HG03342 (cell line): ENCODE measurements around the gene RBM17.
"Not testable (repeated sequence)": the region's sequence is repeated elsewhere in the genome, so short reads cannot be mapped to it uniquely, and the experiment has no call there.

Experiments used
- ATAC-seq: cut with Tn5 transposase; IDR thresholded peaks from one replicate; pipeline ENCODE4 v1.9.1; 2021; ENCODE audit warnings: mild to moderate bottlenecking, moderate library complexity; ENCODE audit not compliant: unreplicated experiment

RBM17 gene

DNA sequence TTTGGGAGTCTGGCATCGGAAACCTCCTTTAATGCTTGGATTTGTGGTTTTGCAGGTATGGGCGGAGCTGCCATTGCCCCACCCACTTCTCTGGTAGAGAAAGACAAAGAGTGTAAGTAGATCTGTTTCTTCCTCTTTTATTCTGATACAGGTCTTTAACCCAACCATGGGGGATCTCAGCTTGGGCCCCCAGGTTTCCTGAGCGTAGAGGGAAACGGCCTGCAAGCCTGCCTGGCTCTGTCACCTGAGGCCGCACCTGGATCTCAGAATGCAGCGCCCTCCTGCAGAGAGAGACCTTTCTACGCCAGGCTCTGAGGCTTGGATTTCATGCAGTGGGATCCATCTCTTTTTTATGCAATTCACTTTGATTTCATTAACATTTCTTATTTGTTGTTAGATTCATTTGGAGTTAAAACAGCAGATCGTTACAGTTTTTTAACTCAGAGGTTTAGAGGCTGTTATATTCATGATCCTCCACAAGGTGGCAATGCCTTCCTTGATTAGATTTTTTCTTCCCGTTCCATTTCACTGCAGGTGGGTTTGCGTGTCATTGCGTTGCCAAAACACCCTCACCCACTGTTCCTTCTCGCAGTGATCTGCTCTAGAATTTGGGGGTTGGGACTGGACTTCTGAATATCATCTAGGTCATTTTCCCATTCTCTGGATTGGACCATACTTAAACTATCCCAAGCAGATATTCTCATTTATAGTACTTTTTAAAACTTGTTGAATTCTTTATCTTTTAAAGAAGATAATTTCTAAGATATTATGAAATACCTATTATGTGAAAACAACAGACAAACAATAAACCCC is 20.0 kb downstream of the RBM17 start:
- no peak for ATAC-seq

DNA sequence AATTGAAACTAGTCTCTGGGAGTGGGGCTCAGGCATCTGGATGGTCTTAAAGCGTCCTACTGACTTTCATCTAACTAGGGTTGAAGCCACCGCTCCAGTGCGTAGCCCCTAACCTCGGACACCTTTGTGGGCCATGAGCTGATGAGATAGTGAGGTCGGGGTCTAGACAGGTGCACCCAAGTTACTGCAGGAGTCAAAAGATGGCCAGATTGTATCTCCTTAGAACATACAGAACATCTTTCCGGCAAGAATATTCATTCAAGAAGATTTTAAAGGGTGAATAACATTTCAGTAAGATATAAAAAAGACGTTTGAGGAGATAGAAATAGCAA is 20.6 kb downstream of the RBM17 start:
- no peak for ATAC-seq

DNA sequence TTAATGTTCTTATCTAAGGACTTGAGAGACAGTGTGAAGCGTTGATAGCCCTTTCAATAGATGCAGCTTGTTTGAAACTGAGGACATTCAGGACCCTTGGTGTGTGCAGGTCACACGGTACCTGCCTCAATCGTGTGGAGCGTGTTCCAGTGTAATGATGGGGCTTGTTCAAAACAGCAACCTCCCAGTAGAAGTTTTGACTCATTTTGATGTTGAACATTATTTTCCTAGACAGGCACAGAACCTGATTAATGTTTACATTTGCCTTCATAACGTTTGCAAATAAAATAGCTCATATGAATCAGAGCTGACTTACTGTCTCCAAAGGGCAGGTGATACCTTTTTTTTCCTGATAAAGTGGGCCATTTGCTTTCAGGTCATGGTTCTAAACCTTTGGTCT is 21.3 kb downstream of the RBM17 start:
- ATAC-seq: no peak

DNA sequence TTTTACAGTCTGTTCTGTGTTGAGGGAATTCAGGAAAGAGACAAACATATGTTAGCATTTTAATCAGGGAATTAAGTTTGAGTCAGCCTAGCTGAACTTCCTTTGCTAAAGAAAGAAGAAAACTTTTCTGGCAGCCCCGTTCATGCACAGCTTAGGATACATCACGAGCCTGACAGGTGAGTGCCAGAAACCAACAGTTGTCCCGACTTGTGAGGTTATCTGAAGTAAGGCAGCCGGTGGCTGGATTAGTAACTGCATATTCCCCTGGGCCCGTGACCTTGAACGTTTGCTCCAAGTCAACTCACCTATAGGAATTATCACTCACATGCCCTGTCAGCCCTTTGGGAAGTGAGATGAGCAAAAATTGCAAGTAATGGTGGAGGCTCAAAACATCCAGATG is 24.1 kb downstream of the RBM17 start:
- no peak for ATAC-seq

DNA sequence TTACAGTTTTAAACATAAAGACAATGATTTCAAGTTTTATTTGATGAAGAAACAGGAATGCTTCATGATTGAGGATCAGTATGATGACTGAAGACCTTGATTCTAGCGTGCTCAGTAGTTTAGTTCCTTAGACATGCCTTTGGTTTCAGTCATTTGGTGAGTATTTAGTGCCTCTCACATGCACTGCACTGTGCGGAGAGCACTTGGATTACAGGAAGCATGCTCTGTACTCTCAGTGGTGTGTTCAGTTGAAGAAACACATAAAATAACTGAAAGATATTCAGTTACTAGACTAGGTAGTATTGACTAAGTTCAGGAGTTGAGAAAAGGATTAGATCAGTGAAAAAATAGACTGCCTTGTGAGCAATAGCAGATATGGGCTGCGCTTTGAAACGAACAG is 25.5 kb downstream of the RBM17 start:
- no peak for ATAC-seq

DNA sequence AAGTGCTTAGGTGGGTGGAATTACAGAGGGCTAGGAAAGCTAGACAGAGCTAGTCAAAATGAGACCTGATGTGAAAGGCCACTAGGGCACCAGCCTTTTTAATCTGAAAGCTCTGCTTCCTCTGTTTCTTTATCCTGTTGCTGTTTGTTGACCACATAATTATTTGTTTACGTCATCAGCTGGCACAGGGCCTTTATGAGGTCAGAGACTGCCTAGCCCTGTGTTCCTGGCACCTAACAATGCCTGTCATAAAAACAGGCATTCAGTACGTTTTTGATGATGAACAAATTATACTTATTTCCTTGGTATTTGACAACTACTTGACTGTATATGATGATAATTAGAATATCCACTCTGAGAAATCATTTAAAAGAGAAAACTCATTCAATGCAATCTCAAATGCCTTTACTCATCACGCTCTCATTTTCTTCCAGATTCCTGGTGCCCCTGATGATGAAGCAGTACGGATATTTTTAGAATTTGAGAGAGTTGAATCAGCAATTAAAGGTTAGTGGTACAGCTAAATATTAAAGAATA is 26.0 kb downstream of the RBM17 start:
- no peak for ATAC-seq

DNA sequence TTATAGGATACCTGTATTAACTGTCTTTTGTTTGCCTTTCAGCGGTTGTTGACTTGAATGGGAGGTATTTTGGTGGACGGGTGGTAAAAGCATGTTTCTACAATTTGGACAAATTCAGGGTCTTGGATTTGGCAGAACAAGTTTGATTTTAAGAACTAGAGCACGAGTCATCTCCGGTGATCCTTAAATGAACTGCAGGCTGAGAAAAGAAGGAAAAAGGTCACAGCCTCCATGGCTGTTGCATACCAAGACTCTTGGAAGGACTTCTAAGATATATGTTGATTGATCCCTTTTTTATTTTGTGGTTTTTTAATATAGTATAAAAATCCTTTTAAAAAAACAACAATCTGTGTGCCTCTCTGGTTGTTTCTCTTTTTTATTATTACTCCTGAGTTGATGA is 26.6 kb downstream of the RBM17 start:
- ATAC-seq: no peak

DNA sequence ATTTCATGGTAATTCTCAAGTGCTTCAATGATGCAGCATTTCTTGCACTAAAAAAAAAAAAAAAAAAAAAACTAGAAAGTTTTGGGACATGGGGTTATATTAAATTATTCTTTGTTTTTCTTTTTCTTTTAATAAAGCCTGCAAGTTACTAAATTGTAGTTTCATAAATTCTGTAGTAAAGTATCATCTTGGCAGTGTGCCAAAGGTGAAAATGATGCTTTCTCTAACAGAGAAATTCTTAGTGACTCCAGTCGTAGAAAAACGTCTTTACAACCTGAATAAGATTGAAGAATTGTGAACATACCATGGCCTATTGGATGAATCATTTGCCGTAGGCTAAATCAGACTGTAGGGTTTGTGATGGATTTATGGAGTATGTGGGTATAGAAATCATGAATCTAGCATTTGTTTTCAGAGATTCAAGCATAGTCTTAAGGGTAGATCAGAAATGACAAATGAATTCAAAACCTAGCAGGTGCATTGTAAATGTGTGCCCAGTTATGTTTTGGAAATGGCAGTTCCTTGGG is 27.1 kb downstream of the RBM17 start:
- ATAC-seq: no peak

DNA sequence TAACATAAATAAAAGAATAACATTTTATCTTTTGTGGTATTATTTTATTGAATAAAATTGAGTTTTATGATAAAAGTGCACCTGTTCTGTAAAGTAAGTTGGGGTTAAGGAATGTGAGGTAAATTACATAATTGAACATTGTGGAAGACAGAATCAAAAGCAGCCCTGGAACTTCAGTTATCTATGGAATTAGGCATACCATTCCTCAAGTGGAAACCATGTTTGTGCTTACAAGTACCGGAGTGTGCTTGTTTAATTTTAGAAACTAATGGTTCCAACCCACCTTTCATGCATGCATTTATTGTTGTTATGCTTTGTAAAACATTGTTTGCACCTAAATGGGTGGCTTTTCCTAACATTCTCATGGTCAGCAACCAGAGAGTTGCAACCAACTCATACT is 28.0 kb downstream of the RBM17 start:
- no peak for ATAC-seq

DNA sequence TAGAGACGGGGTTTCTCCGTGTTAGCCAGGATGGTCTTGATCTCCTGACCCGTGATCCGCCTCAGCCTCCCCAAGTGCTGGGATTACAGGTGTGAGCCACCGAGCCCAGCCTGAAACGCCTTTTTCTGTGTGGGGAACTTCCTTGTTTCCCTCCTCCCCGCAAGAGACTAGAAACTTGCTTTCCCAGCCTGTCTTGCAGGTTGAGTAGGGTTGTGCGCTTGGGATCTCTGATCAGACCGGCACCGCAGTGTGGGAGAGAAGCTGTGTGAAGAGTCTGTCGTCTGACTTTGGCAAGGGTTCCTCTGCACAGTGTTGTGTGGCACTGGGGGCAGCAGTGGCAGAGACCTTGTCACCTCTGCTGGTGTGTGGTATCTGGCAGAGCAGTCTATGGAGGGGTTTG is 28.9 kb downstream of the RBM17 start:
- ATAC-seq: no peak

DNA sequence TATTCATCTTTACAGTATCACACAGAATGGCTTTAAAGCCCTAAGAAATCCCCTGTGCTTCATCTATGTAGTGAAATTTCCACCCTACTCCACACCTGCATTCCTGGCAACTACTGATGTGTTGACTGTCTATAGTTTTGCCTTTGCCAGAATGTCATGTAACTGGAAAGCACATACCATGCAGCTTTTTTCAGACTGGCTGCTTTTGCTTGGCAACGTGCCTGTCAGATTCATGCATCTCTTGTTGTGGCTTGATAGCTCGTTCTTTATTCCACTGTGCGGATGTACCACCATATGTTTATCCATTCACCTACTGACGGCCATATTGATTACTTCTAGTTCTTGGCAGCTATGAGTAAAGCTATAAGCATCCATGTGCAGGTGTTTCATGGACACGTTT is 30.6 kb downstream of the RBM17 start:
- no peak for ATAC-seq

DNA sequence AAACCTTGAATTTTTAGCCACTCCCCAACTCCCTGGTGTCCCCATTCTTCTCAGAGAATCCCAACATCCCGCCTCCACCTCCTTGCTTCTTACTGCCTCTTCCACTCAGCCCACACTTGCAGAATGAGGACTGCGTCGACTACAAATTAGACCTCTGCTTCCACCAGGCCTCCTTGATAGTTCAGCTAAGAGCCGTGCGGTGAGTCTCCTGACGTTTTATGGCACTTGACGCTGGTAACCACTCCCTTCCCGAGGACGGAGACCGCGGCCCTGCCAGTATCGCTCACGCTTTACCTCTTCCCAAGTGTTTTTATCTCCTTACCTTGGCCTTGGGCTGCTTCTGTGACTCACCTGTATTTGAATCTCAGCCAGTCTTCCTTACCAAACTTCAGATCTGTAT is 31.1 kb downstream of the RBM17 start:
- no peak for ATAC-seq

DNA sequence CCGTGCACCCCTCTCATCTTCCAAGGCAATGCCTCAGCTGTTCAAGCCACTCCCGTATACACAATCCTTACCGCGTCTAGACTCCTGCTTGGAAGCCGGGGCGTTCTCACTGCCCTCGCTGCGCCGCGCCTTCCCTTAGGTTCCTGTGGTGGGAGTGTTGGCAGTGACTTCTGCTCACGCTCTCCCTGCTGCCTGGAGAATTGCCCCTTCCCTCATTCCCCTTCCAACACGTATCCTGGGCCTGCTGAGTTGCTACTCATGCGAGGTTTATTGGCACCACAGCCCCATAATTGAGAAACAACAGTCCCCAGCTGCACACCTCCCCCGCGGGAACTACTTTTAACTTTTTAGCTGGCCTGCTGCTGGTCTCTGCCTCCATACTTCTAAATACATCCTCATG is 31.9 kb downstream of the RBM17 start:
- no peak for ATAC-seq

DNA sequence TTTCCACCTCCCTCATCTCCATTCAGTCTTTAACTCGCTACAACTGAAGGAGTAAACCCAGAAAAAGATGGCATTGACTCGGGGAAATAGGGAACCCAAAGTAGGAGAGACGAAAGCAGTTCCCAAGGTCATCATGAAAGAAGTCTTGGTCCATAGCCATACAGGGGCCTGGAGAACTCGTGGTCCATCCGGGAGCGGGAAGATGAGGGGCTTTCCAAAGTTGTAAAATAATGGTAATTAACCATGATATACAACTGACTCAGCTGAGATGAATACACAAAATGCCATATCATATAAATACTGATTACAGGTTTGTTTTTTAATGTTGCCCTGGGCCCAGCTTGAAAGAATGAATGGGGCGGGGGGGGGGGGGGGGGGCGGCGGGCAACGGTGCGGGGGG is 32.3 kb downstream of the RBM17 start:
- ATAC-seq: no peak

DNA sequence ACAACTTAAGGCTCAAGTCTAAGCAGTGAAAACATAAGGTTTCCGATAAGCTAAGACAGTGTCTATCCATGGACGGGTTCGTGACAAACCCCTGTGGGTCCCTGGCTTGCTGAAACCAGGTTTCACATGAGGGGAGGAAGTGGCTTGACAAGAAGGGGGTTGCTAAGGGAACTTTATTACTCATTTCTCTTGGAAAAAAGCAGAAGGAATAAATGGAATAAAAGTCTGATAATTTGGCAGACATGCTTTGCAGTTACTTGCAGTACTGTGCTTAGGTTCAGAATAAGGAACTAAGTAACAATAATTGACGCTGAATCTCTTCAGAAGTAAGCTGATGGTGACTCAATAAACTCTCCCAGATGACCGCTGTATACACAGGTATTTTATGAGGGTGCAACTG is 34.7 kb downstream of the RBM17 start:
- no peak for ATAC-seq

DNA sequence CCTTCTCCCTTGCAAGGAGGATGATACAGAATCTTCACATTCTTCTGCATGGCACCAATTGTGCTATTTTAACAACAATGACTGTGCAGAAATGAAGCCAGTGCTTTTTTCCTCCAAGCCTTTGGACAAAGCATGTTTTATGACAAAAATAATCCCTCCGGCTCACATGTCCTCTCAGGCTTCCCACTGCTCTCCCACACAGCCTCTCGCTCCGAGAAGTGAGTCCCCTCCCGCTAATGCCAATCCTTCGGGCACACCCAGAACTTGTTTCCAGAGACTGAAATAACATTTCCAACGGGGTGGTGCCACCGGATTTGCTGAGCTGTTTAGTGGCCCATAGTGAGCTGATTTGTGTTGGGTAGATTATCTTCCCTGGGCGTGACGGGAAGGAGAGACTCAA is 35.8 kb downstream of the RBM17 start:
- ATAC-seq: no peak

DNA sequence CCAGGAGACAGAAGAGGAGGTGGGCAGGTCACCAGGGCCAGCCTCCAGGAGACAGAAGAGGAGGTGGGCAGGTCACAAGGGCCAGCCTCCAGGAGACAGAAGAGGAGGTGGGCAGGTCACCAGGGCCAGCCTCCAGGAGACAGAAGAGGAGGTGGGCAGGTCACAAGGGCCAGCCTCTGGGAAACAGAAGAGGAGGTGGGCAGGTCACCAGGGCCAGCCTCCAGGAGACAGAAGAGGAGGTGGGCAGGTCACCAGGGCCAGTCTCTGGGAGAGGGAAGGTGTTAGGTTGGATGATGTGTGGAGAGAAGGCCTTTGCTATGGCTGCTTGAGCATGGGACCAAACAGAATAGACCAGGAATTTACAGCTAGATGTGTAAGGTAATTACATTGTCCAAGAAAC is 38.6 kb downstream of the RBM17 start:
- ATAC-seq: not testable (repeated sequence)

DNA sequence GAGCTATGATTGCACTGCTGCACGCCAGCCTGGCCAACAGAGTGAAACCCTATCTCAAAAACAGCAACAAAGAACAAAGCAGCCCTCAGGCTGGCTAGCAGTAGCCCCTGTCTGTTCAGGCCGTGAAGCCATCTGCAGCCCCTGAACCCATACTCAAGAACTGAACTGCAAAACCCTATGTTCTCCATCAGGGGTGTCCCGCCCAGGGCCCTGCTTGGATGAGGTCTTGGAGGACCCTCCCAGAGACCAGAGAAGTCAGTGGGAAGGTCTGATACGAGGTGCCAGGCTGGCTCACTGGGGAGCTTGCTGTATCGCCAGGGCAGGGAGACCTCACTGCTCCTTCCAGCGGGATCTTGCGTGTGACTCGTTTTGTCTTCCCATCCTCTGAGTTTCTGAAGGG is 39.3 kb downstream of the RBM17 start:
- no peak for ATAC-seq

DNA sequence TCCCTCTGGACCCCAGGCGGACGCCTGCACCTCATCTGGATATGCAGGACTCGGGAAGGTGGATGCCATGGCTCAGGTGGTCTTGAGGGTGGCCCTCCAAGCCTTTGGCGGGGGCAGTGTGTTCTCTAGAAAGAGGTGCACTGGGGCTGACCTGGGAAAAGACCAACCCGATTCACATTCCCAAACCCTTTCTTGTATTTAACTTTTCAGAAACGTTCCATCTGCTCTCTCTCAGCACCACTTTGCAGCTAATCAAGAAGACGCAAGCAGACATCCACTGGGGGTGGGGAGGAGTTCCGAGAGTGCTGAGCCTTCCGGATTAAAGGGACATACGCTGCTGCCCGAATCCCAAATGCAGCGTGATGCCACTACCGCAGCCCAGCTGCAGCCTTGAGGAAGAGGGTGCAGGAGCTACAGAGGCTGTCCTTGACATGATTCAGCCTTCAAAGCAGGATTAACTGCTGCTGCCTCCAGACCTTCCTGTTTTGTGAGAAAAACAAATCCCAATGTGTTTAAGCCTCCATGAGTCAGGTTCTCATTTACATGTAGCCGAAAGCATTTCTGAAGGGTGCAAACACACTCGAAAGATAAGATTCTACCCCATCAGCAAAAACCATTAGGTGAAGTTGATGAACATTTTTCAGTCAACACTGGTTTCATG is 39.9 kb downstream of the RBM17 start:
- no peak for ATAC-seq

DNA sequence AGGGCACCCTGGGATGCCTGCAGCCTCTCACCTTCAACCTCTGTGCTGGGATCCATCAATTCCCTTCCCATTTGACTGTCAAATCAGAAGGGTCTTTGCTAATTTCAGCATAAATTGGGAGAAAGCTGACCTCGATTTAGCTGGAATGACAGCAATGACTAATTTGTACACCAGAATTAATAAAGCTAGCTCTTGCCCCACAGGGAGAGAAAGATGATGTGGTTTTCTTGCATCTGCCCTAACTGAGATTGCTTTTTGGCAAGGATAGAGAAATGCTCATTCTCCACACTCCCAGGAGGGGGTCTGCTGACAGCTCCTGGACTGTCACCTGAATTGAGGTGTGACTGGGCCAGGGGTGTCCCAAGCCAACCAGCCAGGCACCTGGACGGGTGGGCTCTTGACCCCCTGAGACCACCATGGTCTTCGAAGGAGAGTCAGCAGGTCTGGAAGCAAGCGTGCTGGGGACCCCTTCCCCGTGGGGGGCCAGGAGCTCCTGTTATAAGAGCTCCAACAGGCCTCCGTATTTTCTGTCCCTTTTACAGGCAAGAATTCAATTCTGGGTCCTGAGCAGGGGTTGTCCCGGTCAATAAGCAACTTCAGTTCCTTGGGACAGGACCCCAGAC is 42.1 kb downstream of the RBM17 start:
- ATAC-seq: no peak

DNA sequence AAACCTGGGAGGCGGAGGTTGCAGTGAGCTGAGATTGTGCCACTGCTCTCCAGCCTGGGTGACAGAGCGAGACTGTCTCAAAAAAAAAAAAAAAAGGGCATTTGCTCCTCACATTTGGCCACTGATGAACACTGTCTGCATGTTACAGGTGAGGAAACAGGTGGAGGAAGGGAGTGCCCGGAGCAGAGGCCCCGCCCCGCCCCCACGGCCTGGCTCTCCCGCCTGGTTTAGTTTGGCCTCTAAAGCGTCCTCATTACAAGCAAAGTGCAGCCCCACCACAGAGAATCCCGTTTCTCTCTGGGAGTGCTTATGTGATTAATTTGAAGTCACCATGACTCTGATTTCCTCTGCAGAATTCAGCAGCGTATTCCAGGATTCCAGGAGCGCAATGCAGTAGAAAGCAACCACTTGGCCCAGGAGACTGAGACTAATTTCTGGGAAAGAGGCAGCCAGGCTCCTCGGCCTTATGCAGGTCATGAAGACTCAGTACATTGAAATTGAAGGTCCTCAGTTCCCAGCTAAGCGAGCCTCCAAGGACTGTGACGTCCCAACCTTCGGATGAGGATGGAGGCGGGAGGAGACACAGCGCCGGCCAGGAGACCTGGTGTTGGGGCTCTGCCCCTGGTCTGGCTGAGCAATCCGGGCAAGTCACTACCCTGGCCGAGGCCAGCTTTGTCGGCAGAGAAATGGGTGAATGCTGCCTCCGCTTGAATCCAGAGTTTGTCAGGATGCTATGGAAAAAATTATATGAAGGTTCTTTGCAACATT is 44.7 kb downstream of the RBM17 start:
- no peak for ATAC-seq
